ENCODE data around the gene MRTO4.
"Not testable (repeated sequence)": the region's sequence is repeated elsewhere in the genome, so short reads cannot be mapped to it uniquely, and the experiment has no call there.

MRTO4 gene

DNA sequence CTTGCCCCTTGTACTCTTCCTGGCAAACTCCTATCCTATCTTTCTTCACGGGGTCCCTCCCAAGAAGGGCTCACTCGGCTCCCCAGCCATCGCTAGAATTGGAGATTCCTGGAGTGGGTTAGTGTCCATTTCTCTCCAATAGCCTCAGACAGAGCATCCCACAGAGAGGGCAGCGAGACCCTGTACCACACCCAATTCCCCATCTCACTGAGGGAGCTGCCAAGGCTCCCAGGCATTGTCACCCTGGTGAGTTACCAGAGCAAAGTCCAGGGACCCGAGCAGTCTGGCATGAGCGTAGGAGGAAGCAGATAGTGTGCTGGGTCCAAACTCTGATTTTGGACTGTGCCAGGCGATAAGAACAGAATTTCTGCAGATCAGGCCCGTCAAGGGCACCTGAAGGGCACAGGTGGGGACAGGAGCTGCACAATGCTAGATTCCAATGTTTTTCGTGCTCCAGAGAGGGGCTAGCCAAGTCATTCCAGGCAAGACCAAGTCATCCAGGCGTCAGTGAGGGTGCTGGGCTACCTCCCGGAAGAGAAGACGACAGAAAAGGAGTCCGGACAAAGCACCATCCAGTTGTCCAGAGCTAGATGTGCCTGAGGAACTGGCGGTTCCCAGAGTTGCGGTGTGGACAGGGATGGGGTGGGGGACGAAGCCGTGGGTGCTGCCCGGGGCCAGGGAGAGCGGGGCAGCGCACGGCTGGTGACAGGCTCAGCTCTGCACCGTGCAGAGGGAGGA is 21.7 kb downstream of the MRTO4 start:
- no peak for DNase-seq

DNA sequence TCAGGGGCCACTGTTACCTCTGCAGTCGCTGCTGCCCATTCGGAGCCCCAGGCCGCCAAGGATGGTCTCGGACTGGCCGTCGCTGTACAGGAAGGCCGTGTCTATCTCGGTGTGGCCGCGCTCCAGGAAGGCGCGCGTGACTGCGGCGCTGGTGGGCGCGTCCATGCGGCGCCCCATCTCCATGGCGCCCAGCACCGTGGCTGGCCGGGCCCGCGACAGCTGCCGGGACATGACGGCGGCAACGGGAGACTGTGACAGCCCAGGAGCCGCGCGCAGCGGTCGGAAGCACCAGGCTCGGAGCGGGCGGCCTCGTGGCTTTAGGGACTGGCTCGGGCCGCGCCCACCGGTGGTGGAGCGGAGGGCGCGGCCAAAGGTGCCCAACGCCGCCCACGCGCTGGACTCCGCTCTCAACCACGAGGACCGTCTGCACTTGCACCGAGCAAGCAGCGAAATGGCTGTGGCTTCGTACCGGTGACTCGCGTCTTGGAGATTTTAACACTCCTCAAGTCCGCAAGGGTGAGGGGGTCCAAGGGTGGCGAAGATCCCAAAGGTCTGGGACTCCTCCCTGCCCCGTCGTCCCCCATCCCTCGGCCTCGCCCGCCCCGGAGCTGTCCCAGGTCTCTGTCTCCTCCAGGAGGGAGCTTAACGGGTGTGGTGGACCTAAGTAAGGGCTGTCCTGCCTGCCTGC is 22.4 kb downstream of the MRTO4 start:
- DNase-seq = not testable (repeated sequence)

DNA sequence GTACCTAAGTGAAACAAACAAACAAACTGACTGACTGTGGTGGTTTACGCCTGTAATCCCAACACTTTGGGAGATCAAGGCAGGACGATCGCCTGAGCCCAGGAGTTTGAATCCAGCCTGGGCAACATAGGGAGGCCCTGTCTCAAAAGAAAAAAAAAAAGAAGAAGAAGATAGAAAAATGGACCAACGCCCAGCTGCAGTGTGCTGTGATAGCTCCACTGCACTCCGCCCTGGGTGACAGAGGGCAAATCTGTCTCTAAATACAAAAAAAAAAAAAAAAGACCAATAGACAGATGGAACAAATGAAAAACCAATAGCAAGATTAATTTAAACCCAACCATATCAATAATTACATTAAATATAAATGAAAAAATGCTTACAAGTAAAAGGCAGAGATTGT is 23.0 kb downstream of the MRTO4 start:
- no peak for DNase-seq

DNA sequence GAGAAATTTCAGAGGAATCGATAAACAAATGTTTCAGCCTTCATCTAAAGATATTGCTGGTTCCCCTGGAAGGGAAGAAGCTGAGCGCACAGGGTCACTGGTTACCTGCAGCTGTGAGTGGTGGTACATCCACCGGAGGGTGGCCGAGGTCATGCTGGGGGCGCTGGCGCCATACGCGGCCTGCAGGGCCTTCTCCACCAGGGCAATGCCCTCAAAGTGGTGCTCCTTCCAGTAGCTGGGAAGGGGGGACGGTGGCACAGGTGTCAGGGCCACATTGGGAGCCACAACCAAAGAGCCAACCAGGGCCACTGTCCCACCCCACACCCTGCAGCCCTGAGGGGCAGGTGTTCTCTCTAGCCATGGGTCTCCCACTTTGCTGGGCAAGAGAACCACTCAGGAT is 32.3 kb downstream of the MRTO4 start:
- no peak for DNase-seq

DNA sequence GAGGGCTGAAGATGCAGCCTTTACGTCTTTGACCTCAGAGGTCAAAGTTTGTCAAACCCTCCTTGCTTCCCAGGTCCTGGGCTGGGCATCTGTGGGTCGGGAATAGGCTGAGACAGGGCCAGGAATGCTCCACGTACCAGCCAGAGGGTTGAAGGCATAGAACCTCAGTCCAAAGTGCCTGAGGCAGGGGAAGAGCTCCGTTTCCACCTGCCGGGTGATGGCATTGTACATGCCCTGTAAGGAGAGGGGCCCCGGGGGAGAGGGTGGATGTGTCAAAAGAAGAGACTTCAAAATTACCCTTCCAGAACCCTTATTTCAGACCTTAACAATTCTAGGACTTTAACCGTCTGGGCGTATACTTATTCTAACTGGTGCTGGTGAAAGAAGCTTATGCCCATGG is 33.3 kb downstream of the MRTO4 start:
- no peak for DNase-seq

DNA sequence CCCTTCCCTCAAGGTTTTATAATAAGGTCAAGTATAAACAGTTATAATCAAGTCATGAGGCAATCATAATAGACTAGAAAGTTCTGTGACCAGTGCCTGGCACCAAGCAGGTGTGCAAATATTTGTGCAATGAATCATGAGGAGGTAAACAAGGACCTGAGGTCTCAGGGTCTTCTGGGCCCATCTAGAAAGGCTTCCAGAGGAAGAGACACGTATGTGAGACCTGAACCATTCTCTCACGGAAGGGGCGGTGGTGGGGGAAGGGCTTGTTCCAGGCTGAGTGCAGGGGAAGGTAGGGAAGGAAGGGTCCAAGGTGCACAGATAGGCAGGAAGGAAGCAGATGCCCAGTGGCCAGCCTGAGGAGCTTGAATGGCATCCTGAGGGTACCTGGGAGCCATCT is 33.8 kb downstream of the MRTO4 start:
- not testable (repeated sequence) for DNase-seq

DNA sequence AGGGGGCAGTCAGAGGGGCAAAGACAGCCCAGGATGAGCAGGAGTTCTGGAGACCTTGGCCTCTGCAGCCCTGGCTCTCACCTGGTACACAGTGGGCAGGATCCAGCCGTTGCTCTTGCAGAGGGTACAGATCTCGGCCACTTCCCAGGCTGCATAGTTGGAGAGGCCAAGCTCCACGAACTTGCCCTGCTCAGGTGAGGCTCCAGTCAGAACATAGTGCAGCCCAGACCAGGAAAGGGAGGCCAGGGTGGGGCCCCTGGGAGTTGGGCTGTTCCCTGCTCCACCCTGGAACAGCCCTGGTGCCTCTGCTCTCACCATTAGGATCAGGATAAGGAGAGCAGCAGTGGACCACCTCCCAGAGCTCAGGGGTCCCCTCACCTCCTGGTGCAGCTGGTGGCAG is 34.2 kb downstream of the MRTO4 start:
- DNase-seq = not testable (repeated sequence)

DNA sequence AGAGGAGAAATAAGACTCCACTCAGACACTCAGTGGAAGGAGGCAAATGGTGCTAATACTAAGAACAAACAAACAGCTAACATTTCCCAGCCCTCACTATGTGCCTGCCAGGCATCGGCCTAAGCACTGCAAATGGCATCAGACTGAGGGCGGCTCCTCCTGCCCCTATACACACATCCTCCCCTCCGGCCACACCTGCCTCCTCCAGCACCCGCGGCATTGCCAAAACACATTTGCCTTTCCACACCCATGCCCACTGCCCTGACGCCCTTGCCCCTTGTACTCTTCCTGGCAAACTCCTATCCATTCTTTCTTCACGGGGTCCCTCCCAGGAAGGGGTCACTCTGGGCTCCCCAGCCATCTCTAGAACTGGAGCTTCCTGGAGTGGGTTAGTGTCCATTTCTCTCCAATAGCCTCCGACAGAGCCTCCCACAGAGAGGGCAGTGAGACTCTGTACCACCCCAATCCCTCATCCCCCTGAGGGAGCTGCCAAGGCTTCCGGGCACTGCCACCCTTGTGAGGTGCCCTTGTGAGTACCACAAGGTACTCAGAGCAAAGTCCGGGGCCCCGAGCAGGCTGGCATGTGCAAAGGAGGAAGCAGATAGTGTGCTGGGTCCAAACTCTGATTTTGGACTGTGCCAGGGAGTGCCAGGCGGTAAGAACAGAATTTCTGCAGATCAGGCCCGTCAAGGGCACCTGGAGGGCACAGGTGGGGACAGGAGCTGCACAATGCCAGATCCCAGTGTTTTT is 36.0 kb downstream of the MRTO4 start:
- no peak for DNase-seq

DNA sequence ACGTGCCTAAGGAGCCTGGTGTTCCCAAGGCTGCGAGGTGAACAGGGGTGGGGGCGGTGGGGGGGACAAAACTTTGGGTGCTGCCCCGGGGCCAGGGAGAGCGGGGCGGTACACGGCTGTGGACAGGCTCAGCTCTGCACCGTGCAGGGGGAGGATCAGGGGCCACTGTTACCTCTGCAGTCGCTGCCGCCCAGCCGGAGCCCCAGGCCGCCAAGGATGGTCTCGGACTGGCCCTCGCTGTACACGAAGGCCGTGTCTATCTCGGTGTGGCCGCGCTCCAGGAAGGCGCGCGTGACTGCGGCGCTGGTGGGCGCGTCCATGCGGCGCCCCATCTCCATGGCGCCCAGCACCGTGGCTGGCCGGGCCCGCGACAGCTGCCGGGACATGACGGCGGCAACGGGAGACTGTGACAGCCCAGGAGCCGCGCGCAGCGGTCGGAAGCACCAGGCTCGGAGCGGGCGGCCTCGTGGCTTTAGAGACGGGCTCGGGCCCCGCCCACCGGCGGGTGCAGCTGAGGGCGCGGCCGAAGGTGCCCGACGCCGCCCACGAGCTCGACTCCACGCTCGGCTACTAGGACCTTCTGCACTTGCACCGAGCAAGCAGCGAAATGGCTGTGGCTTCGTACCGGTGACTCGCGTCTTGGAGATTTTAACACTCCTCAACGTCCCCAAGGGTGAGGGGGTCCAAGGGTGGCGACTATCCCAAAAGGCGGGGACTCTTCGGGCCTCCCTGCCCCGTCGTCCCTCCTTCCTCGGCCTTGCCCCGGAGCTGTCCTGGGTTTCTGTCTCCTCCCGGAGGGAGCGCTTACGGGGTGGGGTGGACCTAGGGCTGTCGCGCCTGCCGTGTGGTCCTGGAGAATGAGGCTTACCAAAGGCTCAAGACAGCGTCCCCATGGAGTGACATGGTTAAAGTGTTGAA is 37.0 kb downstream of the MRTO4 start, which contains the start of gene AKR7A3:
TSS of gene AKR7A3 (minus strand) at position 447 of the 918 bp plus-strand sequence. CDS start at position 386, 61 bp downstream.
- peak; percentile 68 to 73 for DNase-seq

DNA sequence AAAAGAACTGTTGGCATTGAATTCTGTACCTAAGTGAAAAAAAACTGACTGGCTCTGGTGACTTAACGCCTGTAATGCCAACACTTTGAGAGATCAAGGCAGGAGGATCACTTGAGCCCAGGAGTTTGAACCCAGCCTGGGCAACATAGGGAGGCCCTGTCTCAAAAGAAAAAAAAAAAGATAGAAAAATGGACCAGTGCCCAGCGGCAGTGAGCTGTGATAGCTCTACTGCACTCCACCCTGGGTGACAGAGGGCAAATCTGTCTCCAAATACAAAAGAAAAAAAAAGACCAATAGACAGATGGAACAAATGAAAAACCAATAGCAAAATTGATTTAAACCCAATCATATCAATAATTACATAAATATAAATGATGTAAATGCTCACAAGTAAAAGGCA is 37.6 kb downstream of the MRTO4 start:
- DNase-seq = no peak

DNA sequence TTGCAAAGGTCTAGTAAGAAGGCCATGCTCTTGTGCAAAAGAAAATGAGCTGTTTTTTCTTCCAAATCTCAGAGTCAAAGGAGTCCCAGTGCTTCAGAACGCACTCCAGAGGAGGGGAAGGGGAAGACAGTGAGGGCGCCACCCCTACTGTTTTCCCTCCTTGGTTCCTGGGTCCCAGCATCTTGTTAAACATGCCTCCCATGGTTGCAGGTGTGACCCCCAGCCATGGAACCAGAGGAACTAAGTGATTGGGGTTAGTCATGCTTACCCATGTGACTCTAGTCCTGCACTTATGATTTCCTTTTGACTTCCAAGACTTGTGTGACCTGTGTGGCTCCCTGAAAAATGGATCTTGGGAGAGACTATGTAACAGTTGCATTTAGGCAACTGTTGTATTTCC is 43.0 kb downstream of the MRTO4 start:
- DNase-seq = no peak

DNA sequence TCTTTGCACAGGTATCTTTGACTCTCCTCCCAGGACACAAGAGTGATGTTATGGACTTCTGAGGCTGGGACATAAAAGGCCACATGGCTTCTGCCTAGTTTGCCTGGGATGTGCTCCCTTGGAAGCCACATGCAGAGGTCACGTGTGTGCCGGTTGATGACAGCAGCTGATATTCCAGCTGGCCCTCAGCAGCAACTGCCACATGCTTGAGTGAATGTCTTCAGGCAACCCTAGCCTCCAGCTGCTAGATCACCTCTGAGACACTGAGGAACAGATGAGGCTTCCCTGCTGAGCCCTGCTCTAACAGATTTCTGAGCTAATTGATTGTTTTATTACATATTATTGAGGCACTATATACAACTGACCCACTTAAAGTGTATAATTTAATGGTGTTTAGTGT is 48.6 kb downstream of the MRTO4 start:
- DNase-seq = no peak

DNA sequence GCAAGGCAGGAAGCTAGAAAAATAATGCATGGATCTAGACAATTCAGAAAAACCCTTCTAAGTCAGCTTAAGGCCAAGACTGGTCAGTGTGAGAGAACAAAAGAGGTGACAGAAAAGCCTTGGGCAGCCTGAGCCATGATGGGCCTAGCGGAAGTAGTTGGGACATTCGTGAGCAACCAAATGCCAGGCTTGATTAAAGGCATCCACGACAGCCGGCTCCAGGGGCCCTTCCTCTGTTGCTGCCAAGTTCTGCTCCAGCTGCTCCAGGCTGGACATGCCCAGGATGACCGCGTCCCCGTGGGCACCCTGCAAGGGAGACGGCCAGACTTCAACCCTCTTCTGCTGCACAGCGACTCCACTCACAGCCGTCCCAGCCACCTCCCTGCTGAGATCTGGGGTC is 52.5 kb downstream of the MRTO4 start:
- not testable (repeated sequence) for DNase-seq

DNA sequence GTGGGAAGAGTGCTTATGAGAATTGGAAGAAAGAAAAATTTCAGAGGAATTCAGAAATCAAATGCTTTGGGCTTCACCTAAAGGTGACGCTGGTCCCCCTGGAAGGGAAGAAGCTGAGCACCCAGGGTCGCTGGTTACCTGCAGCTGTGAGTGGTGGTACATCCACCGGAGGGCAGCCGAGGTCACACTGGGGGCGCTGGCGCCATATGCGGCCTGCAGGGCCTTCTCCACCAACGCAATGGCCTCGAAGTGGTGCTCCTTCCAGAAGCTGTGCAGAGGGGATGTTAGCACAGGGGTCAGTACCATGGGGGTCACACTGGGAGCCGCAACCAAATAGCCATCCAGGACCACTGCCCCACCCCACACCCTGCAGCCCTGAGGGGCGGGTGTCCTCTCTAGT is 54.3 kb downstream of the MRTO4 start:
- DNase-seq = no peak

DNA sequence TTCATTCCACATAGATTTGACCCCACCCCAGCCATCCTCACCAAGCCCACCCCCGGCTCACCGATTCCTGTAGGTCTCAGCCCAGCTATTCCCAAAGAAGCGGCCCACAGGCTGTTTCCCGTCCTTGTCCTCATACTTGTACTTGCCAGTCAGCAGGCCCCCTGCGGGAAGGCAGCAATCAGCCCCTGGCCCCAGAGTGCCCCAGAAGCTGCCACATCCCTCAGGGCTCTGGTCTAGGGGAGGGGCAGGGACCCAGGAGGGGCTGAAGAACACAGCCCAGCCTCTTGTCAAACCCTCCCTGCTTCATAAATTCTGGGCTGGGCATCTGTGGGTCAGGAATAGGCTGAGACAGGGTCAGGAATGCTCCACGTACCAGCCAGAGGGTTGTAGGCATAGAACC is 55.3 kb downstream of the MRTO4 start:
- no peak for DNase-seq

DNA sequence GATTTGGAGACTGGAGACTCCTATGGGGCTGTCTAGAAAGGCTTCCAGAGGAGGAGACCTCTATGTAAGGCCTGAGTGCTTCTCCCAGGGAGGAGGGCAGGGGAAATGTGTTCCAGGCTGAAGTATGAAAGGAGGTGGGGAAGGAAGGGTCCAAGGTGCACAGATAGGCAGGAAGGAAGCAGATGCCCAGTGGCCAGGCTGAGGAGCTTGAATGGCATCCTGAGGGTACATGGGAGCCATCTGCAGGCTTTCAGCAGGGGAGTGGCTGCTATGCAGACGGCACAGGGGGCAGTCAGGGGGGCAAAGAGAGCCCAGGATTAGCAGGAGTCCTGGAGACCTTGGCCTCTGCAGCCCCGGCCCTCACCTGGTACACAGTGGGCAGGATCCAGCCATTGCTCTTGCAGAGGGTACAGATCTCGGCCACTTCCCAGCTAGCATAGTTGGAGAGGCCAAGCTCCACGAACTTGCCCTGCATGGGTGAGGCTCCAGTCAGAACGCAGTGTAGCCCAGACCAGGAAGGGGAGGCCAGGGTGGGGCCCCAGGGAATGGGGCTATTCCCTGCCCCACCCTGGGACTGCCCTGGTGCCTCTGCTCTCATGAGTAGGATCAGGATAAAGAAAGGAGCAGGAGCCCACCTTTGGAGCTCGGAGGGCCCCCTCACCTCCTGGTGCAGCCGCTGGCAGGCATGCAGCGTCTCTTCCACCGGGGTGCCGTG is 56.3 kb downstream of the MRTO4 start:
- no peak for DNase-seq

DNA sequence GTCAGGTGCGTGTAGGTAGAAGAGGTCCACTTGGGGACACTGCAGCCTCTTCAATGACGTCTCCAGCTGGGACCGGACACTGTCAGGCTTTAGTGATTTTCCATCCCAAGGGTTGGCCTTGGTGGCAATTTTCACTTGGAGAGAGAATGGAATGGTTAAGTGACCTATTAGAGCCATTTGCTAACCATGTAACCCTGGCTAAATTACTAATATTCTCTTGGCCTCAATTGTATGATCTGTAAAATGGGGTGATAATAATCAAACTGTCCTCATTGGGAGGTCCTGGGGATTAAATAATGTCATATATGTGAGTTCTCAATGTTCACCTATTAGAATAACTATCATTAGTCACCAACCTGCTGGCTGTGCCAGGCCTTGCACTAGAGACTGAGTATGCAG is 56.9 kb downstream of the MRTO4 start:
- no peak for DNase-seq

DNA sequence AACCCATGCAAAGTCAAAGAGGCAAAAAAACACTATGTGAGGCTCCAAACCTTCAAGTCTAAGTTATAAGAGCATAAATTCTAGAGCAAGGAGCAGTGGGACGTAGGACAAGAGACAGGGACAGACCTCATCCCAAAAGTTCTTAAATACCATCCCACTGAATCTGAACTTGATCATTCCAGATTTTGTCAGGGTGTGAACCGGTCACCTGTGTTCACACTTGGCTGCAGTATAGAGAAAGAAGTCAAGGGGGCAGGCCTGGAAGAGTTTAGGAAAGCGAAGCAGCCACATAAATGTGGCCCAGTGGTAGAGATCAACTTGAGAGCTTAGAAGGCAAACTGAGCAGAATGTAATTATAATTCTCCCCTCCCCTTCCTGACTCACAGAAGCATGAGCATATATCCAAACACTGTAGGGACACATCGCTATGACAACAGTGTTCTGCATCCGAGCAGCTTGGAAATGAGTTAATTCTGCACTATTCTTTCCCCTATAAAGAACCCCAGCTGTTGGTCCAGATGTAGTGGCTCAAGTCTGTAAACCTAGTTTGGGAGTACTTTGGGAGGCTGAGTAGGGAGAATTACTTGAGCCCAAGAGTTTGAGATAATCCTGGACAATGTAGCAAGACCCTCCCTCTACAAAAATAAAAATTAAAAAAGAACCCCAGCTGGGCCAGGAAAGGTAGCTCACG is 57.7 kb downstream of the MRTO4 start:
- no peak for DNase-seq

All from activated CD4-positive, alpha-beta T cell treated with anti-CD3 and anti-CD28 coated beads, Interleukin-2, amount 50 U/mL, for 48 hours (primary cell).